GM21381 (cell line): ENCODE results near the gene WSCD1.

Experiments
- ATAC-seq: cut with Tn5 transposase; IDR thresholded peaks from one replicate; pipeline ENCODE4 v1.9.1; 2021; ENCODE audit warnings: mild to moderate bottlenecking, moderate library complexity; ENCODE audit not compliant: unreplicated experiment

Gene WSCD1

DNA sequence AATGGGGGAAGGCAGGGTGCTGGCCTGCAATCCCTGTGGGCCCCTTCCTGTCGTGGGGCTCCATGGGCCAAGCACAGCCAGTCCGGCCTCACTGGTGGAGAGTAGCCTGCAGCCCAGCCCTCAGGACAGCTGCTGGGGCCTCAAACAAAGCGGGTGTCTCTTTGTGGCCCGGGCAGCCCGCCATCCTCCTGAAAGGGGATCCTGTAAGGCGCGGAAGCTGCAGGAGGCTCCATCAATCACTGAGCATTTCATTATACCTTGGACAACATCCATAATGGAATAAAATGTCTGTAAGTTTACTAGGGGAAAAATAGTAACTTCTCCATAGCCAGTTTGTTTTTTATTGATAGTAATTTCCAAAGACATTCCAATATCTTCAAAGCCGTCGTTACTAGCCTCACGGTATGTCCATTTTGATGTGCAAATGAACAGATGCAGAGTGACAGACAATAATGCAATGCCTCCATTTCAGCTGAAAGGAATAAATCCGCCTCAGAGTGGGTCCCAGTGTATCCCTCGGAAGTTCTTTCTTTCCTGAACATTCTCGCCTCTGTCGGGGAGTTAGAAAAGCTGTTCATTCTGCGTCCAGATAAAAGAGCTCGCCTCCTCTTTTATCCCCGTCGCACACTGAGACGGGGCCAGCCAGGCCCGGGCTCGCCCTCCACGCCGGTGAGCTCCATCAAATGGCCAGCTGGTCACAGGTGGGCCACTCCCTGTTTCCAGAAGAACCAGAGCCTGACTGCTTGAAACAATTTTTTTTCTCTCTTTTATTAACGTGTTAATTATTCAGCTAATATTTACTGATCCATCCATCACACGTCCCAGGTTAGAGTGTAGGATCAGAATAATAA is 14.4 kb downstream of the WSCD1 start:
- ATAC-seq = no peak

DNA sequence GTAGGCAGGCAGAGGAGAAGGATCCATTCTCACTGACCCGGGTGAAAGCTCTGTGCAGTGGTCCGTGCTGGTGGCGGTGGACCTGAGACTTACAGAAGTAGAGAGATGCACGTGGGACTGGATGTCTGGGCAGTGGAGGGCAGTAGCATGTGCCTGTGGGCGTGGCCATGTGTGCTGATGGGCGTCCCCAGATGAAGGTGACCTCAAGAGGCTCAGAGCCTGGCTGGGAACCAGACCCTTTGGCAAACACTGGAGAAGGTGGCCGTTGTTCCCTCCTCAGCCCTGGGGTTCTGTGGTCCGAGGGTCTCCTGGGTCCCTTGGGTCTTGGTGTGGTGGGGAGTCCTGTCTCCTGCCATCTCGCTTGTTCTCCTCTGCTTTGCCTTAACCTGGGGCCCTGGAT is 15.6 kb downstream of the WSCD1 start:
- ATAC-seq = no peak

DNA sequence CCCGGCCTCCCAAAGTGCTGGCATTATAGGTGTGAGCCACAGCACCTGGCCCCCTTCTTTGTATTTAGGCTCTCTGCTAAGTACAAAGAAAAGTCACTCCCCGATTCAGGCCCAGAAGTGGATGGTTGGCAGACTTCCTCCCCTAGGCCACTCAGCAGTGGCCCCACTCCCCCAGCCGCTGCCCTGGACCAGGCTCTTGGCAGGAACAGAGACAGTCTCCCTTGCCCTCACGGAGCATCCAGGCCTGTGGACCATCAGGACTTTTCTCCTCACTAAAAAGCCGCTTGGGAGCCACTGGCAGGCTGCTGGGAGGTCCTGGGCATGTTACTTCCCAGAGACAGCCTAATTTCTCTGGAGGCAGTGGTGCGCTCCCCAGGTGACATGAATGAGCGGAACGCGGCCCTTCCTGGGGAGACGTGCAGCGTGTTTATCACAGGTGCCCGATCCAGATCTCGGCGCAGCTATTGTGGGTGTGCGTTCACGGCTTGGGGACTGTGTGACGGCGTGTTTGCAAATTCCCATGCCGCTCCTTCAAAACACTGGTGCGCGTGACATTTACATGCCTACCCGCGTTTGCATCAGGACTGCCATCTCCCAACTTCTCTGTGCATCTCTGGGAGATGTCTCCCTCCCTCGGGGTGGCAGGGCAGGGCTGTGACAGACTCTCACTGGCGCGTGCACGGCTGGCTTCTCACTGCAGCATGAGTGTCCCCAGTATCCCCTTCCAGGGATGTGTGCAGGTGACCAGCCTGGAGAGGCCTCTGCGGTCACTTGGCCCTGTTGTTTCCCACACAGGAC is 16.6 kb downstream of the WSCD1 start:
- no peak for ATAC-seq

DNA sequence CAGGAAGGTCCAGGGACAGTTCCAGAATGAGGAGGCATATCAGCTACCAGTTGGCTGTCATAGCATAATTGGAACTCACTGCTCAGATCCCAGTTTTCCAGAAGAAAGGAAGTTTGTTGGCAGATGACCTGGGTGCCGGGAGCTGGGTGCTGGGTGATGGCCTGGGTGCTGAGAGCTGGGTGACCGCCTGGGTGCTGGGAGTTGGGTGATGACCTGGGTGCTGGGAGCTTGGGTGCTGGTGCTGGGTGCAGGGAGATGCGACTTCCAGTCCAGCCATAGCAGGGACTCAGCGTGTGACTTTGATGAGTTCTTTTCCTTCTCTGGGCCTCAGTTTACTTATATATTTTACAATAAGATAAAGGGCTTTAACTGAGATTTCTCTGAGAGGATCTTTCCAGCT is 18.0 kb downstream of the WSCD1 start:
- no peak for ATAC-seq

DNA sequence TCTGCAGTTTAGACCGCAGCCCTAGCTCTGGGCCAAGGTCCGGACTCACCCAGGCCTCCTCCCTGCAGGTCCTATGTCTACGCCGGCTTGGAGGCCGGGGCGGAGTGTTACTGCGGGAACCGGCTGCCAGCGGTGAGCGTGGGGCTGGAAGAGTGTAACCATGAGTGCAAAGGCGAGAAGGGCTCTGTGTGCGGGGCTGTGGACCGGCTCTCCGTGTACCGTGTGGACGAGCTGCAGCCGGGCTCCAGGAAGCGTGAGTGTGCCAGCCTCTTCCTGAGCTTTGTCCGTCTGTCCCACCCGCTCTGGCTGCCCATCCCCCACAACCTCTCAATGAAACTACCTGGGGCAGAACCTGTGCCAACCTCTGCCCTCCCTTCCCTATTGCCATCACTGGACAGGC is 20.1 kb downstream of the WSCD1 start:
- ATAC-seq = no peak

DNA sequence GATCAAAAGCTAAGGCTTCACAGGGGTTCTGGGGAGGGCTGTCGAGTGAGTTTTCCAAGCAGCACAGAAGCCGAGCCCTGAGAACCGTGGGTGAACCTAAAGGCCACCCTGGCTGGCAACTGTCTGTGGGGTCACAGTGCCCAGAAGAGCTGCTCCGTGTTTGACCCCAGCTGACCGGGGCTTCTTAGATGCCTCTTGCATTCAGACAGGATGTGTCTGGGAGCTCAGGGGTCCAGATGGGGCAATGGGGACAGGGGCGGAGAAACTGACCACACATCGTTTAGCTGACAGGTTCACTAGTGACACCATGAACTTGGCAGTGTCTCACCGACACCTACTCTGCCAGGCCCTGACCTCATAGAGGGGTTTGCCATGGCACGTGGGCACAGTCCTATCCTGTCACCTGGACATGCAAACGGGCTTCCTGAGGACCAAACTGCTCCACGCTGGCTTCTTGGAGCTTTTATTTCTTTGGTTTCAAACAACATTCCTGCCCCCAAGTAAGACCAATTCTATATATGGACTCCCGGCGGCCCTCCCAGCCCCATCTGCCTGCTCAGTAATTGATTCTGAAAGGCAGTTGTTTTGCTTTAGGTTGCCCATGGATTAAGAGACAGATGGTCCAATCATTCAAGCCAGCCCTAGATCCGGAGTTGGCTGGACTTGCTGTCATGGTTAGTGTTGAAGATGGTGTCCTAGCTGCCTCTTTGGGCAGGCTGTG is 22.2 kb downstream of the WSCD1 start:
- no peak for ATAC-seq

DNA sequence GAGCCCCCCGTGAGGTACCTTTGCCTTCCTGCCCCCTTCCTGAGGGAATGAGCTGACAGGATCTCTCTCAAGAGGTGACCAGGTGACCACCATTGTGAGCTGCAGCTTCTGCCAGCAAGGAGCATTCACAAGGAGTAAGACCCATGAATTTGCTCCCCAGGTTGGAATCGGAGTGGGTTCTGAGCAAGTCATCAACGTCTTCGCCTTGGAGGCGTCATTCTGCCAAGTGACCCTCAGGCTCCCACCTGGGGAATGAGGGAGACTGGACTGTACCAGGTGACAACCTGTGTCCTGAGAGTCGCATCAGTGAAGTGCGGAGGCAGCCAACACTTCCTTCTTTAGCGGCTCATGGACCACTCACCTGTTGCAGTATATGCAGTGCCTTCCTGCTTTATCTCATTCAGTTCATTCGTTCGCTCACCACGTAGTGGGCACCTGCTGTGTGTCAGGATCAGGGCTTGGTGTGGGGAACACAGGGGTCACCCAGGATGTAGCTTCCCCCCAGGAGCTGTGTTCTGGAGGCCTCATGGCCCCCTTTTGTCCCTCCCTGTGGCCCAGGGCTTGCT is 22.8 kb downstream of the WSCD1 start:
- no peak for ATAC-seq

DNA sequence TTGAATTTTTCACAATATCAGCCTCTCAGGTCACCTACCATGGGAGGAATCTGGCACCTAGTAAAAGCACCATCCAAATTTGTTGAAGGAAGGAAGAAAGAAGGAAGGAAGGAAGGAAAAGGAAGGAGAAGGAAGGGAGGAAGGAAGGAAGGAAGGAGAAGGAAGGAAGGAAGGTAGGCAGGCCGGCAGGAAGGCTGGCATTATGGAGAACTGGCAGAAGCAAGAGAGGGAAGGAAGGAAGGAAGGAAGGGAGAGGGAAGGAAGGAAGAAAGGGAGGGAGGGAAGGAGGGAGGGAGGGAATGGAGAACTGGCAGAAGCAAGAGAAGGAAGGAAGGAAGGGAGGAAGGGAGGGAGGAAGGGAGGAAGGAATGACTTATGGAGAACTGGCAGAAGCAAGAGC is 24.3 kb downstream of the WSCD1 start:
- no peak for ATAC-seq

DNA sequence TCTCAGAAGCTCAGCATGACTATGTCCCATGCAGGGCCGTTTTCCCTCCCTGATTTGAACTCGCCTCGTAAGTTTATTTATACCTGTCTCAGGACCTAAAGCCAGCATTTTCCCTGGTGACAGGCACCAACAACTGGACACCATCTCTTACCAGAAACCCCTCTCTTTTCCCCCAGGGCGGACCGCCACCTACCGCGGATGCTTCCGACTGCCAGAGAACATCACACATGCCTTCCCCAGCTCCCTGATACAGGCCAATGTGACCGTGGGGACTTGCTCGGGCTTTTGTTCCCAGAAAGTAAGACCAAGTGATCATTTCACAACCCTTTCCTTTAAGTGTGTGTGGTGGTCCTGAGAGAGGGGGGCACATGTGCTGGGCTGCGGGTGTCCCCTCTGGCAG is 24.7 kb downstream of the WSCD1 start:
- no peak for ATAC-seq

DNA sequence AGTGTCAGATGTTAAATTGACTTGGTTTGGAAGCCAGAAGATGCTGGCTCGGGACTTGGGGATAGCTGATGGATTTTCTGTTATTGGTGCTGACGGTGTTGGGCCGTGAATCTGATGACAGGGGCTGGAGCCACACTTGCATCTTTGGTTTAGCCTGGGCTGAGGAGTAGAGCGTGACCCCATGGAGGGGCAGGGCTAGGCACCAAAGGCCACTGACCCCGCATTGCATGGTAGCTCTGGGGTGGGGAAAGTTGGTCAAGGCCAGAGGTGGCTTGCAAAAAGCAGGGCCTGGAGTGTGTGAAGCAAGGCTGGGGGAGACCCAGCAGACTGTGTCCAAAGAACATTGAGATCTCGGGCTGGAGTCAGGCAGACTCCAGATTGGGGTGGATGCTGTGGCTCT is 25.3 kb downstream of the WSCD1 start:
- ATAC-seq = no peak

DNA sequence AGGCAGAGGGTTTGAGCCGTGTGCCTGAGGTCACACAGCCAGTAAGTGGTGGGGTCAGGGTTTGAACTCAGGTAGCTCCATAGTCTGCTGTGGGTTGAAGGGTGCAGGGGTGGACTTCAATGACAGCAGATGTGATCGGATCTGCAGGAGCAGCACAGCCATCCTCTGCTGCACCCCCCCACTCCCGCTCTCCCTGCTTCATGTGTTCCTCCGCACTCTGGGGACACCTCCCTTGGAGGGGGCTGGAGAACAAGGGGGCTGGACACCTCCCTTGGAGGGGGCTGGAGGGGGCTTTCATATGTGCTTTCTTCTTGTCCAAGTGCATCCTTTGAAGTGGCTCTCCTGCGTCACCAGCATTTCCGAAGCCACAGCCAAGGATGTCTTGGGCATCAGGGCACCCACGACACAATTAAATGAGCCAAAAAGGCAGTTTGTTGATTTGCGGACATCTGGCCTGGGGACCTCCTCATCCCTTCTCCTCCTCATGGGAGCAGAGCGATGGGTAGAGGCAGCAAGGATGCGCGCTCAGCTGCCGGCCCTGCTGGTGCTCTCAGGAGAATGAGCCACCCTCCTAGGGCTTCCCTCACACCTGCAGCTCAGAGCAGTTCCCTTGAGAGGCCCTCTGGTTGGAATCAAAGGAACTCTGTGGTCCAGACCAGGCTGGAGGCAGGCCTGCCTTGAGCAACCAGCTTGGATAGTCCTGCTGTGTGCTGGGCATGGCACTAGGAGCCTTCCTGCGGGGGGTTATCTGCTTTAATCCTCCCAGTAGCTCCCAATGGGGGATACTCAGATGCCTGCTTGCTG is 26.2 kb downstream of the WSCD1 start:
- ATAC-seq = no peak

DNA sequence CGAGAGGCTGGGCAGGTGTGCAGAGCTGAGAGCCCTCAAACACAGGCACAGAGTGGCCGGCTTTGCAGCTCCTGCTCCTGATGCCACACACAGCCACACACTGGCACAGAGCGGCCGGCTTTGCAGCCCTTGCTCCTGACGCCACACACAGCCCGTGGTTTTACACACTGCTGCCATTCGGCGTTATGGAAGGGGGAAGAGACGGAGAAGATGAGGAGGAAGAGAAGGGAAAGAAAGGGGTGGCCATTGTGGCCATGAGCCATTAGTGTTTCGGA is 26.8 kb downstream of the WSCD1 start:
- ATAC-seq = no peak

DNA sequence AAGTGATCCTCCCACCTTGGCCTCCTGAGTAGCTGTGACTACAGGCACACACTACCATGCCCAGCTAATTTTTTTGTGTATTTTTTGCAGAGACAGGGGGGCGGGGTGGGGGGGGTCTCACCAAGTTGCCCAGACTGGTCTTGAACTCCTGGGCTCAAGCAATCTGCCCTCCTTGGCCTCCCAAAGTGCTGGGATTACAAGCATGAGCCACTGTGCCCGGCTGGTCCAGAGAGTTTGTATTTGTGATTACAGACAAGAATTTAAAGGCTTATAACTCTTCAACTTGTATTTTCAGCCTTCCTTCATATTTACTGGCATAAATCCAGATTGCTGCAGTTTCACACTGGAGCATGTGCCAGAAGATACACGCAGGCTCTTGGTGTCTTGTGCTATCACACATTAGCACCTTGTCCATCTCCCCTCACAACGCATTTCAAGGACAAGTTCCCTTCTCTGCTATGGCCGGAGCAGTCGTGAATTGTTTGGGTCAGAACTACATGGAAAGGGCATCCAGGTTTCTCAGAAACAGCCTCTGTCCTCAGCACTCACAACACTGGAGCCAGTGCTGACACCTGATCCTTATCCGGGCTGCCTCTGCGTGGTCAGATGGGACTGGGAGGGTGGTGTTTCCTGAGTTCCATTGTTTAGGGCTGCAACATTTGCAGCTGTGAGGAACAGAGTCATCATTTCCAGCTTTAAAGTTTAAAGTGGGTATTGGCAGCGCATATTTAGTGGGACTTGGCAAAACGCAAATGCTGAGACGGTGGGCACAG is 28.1 kb downstream of the WSCD1 start:
- ATAC-seq = no peak

DNA sequence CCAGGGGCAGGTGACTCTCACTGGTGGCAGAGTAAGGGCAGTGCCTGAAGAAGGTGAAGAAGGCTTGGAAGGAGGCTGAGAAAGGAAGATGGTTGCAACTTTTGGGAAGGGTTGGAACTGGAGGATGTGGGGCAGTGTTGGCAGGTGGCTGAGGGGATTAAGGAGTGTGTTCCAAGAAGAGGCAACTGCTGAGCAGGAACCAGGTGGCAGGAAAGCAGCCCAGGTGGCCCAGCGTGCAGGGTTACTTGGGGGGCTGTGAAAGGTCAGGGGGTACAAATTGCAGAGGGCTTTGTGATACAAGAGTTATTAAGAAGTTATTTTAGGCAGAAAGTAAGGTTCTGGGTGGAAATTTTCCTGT is 28.6 kb downstream of the WSCD1 start:
- no peak for ATAC-seq

DNA sequence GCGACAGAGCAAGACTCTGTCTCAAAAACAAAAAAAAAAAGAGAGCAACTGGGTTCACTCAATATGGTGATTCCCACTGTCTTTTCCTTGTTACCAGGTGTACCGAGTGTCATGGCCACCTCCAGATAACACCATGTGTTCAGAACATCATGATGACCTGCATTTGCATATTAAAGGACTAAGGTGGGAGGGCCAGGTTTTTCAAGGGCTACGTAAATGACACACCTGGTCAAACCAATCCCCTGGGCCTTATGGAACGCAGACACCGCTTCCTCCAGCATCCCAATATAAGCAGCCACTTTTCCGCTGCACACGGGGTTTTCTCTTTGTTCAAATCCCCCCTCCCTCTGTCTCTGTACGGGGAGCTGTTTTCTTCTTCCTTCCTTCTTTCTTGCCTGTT is 29.3 kb downstream of the WSCD1 start:
- no peak for ATAC-seq

DNA sequence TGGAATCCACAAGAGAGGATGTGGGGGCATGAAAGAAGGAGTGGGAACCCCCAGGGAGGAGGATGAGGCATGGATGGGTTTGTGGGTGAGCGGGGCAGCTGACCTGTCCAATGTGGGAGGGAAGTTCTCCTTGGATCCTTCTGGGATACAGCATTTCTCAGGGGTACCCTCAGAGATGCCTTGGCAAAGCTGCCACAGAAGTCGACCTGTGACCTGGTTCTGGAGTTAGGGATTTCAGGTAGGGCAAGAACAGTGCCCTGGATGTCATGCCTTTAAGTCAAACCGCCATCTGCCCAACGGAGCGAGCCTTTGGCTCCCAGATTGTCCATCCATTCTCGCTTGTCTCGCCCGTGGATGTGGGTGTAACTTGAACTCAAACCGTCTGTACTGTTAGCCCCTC is 30.0 kb downstream of the WSCD1 start:
- ATAC-seq = no peak

DNA sequence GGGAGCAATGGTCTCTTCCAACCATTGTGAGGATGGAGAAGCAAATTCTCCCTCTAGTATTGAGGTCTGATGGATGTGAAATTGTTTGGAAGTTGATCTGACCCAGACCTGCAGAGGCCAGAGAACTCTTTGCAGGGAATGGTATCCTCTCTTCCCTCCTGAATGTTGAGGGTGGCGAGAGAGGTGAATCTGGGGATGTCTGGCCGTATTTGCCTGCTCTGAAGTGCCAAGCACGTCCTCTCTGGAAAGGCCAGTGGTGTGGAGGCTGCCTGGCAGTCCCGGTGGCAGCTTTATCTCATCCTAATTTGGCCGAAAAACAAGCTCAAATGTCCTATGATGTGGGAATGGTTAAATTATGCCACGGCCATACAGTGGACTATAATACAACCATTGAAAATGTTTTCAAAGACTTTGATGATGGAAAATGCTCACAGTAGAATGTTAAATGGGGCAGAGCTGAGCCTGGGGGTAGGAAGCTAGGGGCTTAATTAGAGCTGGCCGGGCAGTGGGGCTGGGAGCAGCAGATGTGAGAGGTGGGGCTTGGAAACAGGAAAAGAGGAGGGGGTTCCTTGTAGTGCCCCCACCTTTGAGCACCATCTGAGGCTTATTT is 30.8 kb downstream of the WSCD1 start:
- ATAC-seq = no peak

DNA sequence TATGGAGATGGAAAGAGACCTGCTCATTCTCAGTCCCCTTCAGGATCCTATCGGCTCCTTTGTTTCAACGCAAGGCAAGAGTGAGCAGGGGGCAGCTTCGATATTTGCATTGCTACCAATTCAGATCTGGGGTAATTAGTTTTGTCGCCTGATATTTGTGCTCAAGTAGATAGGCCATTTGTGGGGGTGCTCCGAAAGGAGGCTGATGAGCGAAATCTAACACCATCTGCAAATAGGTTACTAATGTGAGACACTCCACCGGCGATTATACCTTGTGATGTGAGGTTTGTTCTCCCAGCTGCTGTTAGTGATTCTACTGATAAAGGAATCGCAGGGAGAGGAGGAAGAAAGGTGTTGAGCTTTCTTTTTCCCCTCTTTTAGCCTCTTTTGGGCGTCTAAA is 31.5 kb downstream of the WSCD1 start:
- no peak for ATAC-seq

DNA sequence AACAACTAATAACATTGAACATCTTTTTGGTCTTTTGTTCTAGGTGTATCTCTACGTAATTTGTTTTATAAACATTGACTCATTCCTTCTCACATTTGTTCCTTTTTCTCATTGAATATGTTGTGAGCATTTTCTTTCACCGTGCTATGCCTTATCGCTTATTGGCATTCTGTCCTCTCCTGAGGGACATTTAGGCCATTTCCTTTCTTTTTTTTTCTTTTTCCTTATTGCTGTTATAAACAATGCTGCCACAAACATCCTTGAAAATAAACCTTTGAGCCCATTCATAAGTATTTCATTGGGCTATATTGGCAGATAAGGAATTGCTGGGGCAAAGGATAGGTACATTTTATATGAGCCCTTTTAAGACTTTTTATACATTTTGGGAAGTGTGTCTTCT is 32.4 kb downstream of the WSCD1 start:
- no peak for ATAC-seq
